HPDE6-E6E7 (cell line): ENCODE measurements around the gene RAB3B.
"Not testable (repeated sequence)": the region's sequence is repeated elsewhere in the genome, so short reads cannot be mapped to it uniquely, and the experiment has no call there.

Experiments used
- DNase-seq: peaks from one replicate; pipeline ENCODE4 v3.0.0; 2011; ENCODE audit warnings: missing footprints; ENCODE audit errors: extremely low spot score

The RAB3B gene

DNA sequence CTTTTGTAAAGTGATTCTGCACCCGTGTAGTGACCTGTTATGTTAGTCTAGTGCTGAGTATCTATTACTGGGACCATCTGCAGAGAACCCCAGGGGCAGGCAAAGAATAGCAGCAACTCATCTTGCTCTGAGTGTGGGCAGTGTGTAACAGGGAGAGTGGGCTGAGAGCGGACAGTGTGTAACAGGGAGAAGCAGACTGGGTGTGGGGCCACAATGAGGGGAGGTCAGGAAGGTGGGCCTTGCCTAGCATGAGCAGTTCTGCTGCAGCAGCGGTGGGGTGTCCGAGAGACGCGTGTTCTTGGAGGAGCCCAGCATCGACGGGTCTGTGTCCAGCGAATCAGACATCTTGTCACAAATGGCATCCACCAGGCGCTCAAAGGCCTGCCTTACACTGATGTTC, 70.8 kb downstream of the RAB3B start:
- DNase-seq: no peak

DNA sequence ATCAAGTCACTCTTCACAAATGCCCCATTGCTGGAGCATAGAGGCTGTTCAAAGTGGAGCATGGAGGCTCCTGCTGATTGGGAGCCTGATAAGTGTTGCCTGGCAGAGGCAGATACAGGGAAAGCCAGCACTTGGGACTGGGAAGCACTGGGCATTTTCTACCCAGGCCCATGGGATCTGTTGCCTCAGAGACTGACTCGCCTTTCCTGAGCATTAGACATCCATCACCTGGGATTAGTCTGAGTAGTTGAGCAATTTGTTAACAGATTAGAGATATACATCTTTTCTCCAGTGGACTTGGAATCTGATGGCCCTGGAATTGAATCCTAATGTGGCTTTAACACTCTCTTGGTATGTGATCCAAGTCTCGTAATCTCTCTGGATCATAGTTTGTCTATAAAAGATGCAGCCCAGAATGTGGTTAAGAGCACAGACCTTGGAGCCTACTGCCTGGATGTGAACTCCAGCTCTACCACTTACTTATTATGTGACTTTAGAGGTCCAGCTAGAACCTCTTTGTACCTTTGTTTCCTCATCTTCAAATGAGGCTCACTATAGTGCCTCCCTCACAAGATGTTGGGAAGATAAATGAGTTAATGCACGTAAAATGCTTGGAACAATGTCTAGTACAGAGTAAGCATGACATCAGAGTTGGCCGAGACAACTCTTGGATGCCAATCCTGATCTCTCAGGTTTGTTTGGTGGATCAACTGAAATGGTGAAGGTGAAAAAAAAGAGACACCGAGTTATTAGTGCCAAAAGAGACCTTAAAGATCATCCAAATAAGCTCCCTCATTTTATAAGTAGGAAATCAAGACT, 73.7 kb downstream of the RAB3B start:
- no peak for DNase-seq

DNA sequence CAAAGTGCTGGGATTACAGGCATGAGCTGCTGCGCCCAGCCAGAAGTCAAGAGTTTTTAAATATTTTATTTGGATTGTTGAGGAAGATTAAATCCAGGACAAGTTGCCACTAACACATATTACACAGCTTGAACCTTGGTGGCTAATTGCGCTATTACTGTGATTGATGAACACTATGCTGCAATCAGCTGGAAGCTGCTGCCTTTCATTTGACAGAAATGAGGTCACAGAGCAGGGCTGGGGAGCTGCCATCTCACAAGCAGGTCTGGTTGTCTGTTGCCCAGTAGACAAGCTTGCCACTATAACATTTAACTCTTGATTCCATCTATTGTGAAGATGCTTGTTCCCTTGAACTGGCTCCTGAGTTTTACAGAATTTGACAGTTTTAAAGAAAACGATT, 74.5 kb downstream of the RAB3B start:
- DNase-seq: no peak

DNA sequence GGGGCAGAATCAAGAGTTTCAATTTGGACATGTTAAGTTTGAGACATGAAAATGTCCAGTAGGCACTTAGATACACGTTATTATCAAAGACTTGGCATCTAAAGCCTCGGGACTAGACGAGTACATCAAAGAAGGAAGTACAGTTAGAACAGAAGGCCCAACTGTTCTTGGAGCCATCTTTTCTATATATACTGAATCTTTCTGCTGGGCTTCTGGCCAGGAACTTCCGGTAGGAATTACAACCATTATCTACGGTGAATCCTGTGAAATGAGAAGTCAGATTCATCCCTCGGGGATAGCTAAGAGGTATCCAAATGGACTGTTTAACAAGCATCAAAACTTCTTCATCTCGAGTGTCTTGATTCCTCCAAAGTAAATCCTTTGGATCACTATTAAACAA, 77.6 kb downstream of the RAB3B start:
- DNase-seq: no peak

DNA sequence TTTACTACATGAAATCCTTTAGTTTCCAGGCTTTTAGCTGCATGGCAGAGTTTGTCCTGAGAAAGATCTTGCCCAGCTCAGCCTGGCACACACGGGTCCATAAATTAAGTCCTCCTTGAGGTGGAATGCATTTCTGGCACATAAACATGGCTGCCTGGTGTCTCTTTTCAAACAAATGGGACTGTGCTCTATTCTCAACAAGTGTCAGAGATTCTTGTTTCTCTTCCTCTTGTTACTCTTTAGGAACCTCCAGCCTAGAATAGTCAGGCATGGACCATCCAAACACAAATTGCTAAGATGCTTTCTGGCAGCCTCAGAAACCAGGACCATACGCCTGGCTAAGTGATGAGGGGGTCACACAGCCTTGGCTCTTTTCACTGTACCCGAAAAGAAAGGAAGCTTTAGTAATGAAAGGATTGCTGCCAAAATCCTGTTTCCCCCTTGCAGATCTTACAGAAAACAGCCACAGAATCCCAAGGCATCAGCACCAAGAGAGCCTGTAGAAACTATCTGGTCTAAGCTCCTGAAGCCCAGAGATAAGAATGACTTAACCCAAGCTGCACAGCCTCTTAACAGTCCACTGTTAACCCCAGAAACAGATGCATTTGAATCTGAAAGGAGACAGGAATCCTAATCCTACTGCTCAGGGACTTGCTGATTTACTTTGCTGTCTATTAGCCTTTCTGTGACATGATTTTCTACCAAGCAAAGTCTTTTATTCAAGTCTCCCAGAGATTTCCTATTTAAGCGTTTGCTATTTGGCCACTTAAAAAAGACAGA, 80.1 kb downstream of the RAB3B start:
- DNase-seq: no peak

DNA sequence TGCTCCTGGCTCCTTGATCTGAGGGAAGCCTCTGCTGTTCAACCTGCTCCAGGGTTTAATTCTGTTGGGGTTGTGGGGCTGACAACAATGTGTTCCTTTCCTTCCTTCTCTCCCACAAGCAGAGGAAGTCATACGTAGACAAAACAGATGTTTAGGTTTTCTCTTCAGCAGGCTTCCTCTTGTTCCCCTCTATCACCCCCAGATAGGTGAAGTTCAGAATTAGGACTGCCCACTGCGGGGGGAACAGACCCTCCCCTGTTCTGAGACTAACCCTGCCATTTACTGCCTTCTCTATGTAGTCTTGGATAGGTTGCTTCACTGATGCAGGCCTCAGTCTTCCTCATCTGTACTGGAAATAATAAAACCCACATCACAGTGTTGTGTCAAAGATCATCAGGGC, 82.0 kb downstream of the RAB3B start:
- DNase-seq: no peak

DNA sequence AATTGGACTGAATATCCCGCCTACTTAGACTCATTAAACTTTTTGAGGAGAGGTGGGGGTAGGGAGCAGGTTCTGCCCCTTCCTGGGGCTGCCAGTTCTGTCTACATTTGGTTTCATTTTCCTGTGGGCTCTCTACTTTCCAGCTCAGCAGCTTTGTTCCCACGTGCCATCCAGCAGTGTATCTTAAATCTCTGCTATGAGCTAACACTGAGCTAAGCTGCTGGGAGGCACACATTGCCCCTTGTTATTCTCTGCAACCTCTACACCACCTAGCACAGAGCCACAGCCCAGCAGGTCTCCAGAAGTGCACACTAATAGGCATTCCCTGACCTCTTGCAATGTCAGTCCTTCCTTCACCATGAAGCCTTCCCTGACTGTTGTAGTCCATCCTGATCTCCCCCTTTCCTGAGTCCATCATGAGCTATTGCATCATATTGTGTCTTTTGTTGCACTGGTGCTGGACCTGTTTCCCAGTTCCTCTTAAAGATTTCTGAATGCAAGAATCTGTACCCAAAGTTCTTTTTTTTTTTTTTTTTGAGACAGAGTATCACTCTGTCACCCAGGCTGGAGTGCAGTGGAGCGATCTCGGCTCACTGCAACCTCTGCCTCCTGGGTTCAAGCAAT, 83.3 kb downstream of the RAB3B start:
- DNase-seq: no peak

DNA sequence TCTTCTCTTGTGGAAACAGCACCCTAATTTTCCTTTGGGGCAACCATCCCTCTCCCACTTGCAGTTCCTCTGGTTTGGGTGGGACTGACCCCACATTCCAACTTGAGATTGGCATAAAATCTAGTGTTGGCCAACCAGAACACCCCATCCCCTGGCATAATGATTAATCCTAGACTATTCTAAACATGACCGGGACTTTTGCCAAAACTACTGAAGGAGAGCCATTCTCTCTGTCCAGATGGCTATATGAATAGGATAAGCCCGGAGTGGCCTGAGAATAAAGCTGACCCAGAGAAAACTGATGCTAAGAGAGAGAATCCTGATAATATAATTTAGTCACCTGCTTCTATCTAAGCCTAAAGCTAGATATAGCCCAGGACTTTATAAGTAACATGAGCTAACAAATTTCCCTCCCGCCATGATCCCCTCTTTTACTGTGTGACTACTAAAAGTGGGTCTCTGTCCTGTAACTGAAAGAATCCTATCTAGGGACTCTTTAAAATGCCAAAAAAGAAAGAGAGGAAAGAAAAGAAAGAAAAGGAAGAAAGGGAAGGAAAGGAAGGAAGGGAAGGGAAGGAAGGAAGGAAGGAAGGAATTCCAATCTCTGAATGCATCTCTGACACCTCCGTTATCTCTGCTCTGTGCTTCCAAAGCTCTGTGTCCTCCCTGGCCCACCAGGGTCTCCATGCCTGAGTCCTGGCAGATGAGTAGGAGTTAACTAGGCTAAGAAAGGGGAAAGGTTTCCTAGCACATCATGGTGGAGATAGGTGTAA, 84.0 kb downstream of the RAB3B start:
- no peak for DNase-seq

DNA sequence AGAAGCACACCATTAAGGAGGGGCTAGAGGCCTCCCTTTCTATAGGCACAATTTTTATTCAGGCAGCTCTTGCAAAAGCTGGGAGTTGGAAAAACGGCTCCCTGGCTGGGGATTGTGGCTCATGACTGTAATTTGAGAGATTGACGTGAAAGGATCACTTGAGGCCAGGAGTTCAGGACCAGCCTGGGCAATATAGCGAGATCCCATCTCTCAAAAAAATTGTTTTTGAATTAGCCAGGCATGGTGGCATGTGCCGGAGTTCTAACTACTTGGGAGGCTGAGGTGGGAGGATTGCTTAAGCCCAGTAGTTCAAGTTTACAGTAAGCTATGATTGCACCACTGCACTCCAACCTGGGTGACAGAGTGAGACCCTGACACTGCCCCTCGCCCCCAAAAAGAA, 88.0 kb downstream of the RAB3B start:
- DNase-seq: no peak

DNA sequence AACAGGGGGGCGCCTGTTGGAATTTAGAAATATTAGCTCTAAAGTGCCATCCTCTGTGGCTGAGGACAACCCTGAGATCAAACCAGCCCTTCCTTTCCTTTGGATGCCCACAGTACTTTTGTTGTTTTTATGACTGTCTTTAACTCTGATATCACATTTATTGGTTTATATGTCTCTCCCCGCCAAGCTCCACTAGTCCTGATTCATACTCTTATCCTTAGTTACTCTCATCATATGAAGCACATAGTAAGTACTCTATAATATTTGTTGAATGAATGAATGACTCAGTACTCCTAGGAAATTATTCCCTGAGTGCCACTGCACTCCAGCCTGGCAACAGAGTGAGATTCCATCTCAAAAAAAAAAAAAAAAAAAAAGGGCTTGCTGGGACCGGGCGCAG, 89.3 kb downstream of the RAB3B start:
- DNase-seq: no peak

DNA sequence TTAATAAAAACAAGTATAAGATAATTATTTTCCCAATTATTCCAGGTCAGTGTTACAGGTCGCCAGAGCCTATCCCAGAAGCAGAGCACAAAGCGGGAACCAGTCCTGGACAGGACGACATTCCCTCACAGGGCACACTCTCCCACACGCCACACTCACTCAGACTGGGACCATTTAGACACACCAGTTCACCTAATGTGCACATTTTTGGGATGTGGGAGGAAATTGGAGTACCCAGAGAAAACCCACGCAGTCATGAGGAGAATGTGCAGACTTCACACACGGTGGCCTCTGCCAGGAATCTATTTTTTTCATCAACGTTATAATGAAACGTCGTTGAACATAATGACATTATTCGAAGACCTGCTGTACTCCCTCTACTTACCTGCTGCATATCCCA, 91.5 kb downstream of the RAB3B start:
- no peak for DNase-seq

DNA sequence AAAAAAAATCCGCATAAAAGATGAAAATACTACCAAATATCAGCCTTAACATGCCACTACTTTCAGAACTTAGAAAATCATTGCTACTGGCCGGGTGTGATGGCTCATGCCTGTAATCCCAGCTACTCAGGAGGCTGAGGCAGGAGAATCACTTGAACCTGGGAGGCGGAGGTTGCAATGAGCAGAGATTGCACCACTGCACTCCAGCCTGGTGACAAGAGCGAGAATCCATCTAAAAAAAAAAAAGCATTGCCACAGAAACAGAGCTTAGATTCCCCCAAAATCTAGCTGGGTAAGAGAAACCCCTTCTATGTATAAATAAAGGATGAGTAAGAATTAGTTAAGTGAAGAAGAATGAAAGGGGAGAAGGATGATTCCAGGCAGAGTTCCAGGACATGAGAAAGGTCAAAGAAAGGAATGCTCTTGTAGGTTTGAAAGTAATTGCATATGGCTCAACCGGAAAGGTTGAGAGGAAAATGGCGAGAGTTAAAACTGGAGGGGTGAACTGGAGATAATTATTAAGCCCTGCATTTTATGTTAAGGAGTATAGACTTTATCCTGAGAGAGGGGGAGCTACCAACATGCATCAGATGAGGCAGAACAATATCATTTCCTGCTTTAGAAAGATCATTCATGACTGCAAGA, 92.3 kb downstream of the RAB3B start:
- no peak for DNase-seq

DNA sequence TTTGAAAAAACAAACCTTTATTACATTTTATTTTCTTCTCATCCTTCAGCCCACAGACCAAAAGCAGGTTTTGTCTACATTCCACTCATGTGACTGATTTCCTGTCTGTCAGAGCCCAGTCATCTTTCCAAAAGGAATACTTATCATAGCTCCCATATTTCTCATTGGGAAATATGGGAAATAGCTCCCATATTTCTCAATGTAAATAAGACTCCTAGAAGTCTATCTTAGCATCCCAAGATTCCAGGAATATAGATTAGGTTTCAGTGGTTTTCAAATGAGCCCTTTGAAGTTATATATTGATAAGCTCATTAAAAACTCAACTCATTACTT, 92.8 kb downstream of the RAB3B start:
- peak; percentile 44 for DNase-seq

DNA sequence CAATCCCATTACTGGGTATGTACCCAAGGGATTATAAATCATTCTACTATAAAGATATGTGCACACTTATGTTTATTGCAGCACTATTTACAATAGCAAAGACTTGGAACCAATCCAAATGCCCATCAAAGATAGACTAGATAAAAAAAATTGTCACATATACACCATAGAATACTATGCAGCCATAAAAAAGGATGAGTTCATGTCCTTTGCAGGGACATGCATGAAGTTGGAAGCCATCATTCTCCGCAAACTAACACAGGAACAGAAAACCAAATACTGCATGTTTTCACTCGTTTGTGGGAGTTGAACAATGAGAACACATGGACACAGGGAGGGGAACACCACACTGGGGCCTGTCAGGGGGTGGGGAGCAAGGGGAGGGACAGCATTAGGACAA, 95.8 kb downstream of the RAB3B start:
- DNase-seq: not testable (repeated sequence)

DNA sequence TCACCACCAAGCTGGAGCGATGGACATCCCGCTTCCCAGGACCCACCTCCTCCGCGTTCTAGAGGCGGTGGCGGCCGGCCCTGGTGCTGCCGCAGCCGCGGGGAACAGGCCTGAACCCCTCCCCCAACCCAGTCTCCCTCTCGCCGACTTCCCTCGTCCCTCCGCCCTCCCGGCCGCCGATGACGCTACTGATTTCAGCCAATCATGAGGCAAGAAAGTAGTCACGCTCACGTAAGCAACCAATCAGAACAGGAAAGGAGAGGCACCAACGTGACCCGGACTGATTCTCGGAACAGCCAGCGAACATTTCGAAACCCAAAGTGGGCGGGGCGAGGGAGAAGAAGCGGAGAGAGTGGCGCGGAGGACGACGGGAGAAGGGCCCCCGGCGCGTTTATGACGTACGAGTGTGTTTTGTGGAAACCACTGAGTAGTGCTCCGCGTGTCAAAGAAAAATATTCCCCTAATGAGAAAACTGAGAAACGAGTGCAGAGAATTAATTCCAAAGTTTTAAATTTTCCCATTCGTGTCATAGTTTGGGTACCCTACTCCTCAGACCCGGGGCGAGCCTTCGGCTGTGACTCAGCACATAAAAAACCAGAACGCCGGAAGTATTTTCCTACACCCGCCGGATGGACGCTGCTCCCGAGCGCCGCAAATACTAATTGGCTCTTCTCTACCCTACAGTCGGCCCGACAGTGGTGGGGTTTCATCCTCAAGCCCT, 111.7 kb downstream of the RAB3B start, which contains the start of gene NRDC:
NRDC (minus strand) TSS at position 112 of the 721 bp plus-strand sequence. CDS start 112 bp downstream, outside the sequence.
- peak; percentile 94 for DNase-seq

DNA sequence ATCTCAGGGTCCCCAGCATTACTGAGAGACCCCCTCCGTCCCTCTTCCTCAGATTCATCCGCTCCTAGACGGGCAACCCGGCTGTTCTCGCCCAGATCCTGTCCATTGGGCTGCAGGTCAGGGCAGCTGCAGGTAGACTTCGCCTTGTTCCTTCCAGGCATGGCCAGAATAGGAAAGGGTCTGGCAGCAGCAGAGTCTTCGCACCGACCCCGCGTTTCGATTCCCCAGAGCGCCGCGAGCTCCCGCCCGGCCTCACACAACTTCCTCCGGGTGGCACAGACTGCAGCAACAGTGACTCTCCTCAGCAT, 112.2 kb downstream of the RAB3B start:
- no peak for DNase-seq

DNA sequence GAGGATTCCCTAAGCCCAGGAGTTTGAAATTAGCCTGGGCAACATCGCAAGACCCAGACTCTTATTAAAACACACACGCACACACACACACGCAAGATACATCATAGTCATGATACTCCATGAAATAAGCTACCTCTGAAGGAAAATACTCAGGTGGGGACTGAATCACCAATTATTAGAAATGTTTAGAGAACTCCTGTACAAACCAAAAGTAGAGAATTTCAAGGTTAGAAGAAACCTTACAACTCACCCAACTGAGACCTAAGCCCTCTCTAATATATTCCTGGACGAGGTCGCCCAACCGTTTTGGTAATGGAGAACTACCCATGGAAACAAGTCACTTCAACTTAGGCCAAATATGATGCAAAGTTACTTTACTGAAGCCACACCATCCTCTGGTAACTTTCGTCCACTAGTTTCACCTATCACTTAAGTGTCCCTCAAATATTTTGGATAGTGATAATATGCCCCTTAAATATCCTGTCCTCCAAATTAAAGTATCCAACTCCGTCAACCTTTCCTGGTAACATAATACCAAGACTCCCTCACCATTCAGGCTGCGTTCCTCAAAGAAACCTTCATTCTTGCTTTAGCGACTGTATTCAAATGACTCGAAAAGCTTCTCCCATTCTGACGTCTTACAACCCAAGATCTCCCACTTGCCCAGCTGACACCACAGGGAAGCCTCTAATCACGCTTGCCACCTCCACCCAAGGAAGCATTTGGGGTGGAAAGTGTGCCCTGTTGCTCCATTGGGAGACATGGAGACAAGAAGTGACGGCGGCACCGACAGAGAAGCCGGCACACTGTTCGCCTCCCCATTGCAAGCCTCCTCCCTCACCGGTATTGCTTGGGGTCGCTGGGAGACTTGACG, 112.8 kb downstream of the RAB3B start:
- no peak for DNase-seq

DNA sequence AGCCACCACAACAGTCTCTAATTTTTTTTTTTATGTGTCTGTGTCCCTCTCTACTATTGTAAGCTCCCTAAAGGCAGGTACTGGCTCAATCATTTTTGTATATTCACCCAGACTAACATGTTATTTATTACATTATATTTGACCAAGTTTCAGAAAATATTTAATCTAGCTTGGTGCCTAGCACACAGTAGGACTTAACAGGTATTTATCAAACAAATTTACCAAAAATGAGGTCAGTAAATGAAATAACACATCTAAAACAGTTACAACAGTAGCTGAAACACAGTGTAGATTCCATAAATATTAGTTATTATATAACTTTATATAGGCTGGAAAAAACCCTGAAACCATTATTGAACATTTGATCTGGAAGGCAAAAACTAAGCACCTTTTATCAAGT, 114.7 kb downstream of the RAB3B start:
- no peak for DNase-seq

DNA sequence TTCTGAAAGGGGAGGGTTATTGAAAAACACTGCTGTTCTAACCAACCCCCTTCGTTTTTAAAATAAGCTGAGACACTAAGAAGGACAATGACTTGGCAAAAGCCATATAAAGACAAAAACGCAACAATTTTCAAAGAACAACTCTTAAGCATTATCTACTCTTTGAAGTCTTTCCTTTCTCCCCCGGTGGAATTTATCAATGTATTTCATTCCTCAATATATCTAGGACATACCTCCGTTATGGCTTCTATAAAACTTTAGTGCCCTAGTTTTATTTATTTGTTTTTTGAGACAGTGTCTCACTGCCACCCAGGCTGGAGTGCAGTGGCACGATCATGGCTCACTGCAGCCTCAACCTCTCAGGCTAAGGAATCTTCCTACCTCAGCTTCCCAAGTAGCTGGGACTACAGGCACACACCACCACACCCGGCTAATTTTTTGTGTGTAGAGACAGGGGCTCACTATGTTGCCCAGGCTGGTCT, 115.2 kb downstream of the RAB3B start:
- no peak for DNase-seq

DNA sequence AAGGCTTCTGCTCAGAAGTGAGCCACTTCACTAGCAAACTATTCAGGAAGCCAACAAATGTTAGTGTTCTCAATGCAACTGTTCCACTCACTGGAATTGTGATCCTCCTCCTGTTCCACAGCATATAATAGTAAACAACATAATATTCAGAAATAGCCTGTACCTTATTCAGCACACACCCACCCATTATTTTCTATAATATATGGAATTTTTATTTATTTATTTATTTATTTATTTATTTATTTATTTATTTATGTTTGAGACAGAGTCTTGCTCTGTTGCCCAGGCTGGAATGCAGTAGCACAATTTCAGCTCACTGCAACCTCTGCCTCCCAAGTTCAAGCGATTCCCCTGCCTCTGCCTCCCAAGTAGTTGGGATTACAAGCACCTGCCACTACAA, 117.2 kb downstream of the RAB3B start:
- not testable (repeated sequence) for DNase-seq
